Skeletal muscle tissue (tissue), 4 donors: ENCODE measurements around the gene MEOX2. TPM values are rescaled to one million over a fixed set of nuclear protein-coding genes. Genes with fewer than 3 reads are reported as not detected.
A peak's percentile ranks its signal among the peaks of the same experiment; 100 is the strongest.

Source experiments
- H3K27ac ChIP-seq: one replicate; pipeline ENCODE4 v1.7.0; 2013; ENCODE audit warnings: mild to moderate bottlenecking, low read depth, low read length, inconsistent platforms
- H3K27me3 ChIP-seq, 3 donors: one replicate each; pipeline ENCODE4 v1.7.0; 2013; ENCODE audit warnings: low read length in 3 of 3; ENCODE audit not compliant: control insufficient read depth in 3 of 3, insufficient read depth in 3 of 3
- H3K36me3 ChIP-seq, 3 donors: one replicate each; pipeline ENCODE4 v1.7.0; 2013; ENCODE audit warnings: low read length in 3 of 3; ENCODE audit not compliant: control insufficient read depth in 3 of 3, insufficient read depth in 3 of 3
- H3K4me1 ChIP-seq, 3 donors: one replicate each; pipeline ENCODE4 v1.7.0; 2013; ENCODE audit warnings: low read length in 3 of 3, mild to moderate bottlenecking in 3 of 3; ENCODE audit not compliant: control insufficient read depth in 3 of 3, insufficient read depth in 3 of 3
- H3K4me3 ChIP-seq, 3 donors: one replicate each; pipeline ENCODE4 v1.7.0; 2013; ENCODE audit warnings: low read length in 3 of 3
- H3K9ac ChIP-seq, 3 donors: one replicate each; pipeline ENCODE4 v1.7.0; 2013; ENCODE audit warnings: low read length in 3 of 3, mild to moderate bottlenecking in 3 of 3, moderate library complexity in 2 of 3, low read depth in 1 of 3
- H3K9me3 ChIP-seq, 3 donors: one replicate each; pipeline ENCODE4 v1.7.0; 2013; ENCODE audit warnings: low read length in 3 of 3; ENCODE audit not compliant: control insufficient read depth in 3 of 3
- total RNA-seq: library from RNA; depleted of rRNA; stranded (reverse); fragments of >200 nt; gene quantifications from one replicate; pipeline ENCODE4 v1.2.3, GENCODE V29; 2014
- donor health status: Osteomylitis.

Gene MEOX2
- 44.9 TPM for total RNA-seq

- H3K27ac ChIP-seq: peak within 1 kb of the TSS; percentile 78
- peak within 1 kb of the TSS; percentile 76 to 84 (median 82) for H3K9ac ChIP-seq
- H3K4me1 ChIP-seq: peaks cover 6 to 15% (median 6%) of the 10 kb centered on the region in 3 donors
- no peaks in the 10 kb centered on the region for H3K9me3 ChIP-seq
- peak within 1 kb of the TSS; percentile 64 to 85 (median 78) for H3K4me3 ChIP-seq
- peaks cover 27 to 40% (median 27%) of the 10 kb centered on the region in 3 donors for H3K27me3 ChIP-seq
- no peaks in the 10 kb centered on the region for H3K36me3 ChIP-seq
Observed at GRCh38 chr7:15686295-15686956, at the start of gene MEOX2. TSS of gene MEOX2 (minus strand) at chr7:15686683. CDS start at chr7:15686402, 281 bp downstream.

- Histone ChIP-seq H3K9ac (no peak overlapping the region), H3K4me3 (no peak overlapping the region), H3K4me1 (no peaks in the 10 kb centered on the region), H3K9me3 (no peaks in the 10 kb centered on the region), H3K27me3 (no peaks in the 10 kb centered on the region), H3K27ac (no peak overlapping the region), H3K36me3 (no peaks in the 10 kb centered on the region)
Observed at GRCh38 chr7:15729746-15730145, 43.3 kb upstream of the MEOX2 start.

GRCh38 chr7:15725051-15725450, 38.6 kb upstream of the MEOX2 start:
- Histone ChIP-seq H3K36me3 (no peaks in the 10 kb centered on the region), H3K9ac (no peak overlapping the region), H3K4me1 (no peaks in the 10 kb centered on the region), H3K9me3 (no peaks in the 10 kb centered on the region), H3K27ac (no peak overlapping the region), H3K27me3 (no peaks in the 10 kb centered on the region), H3K4me3 (no peak overlapping the region)

- no peaks in the 10 kb centered on the region for H3K9me3 ChIP-seq
- no peak overlapping the region for H3K4me3 ChIP-seq
- no peaks in the 10 kb centered on the region for H3K27me3 ChIP-seq
- H3K36me3 ChIP-seq: no peaks in the 10 kb centered on the region
- no peaks in the 10 kb centered on the region for H3K4me1 ChIP-seq
- no peak overlapping the region for H3K9ac ChIP-seq
- no peak overlapping the region for H3K27ac ChIP-seq
Observed at GRCh38 chr7:15723841-15724240, 37.4 kb upstream of the MEOX2 start.

GRCh38 chr7:15720849-15721471, 34.5 kb upstream of the MEOX2 start:
- H3K27ac ChIP-seq: no peak overlapping the region

GRCh38 chr7:15719311-15719710, 32.8 kb upstream of the MEOX2 start:
- Histone ChIP-seq H3K4me3 (no peak overlapping the region), H3K4me1 (no peaks in the 10 kb centered on the region), H3K36me3 (no peaks in the 10 kb centered on the region), H3K27ac (no peak overlapping the region), H3K27me3 (no peaks in the 10 kb centered on the region), H3K9me3 (no peaks in the 10 kb centered on the region), H3K9ac (no peak overlapping the region)

More at GRCh38 chr7:15720849-15721471, 34.5 kb upstream of the MEOX2 start:
- H3K36me3 ChIP-seq: no peaks in the 10 kb centered on the region
- no peaks in the 10 kb centered on the region for H3K27me3 ChIP-seq
- no peaks in the 10 kb centered on the region for H3K9me3 ChIP-seq
- H3K4me3 ChIP-seq: no peak overlapping the region
- no peaks in the 10 kb centered on the region for H3K4me1 ChIP-seq
- no peak overlapping the region for H3K9ac ChIP-seq

GRCh38 chr7:15715435-15715834, 29.0 kb upstream of the MEOX2 start:
- no peaks in the 10 kb centered on the region for H3K9me3 ChIP-seq
- H3K27ac ChIP-seq: no peak overlapping the region
- H3K9ac ChIP-seq: no peak overlapping the region
- no peak overlapping the region for H3K4me3 ChIP-seq
- no peaks in the 10 kb centered on the region for H3K36me3 ChIP-seq
- no peaks in the 10 kb centered on the region for H3K4me1 ChIP-seq
- H3K27me3 ChIP-seq: no peaks in the 10 kb centered on the region

GRCh38 chr7:15709978-15710377, 23.5 kb upstream of the MEOX2 start:
- no peak overlapping the region for H3K4me3 ChIP-seq
- H3K4me1 ChIP-seq: no peaks in the 10 kb centered on the region
- H3K9ac ChIP-seq: no peak overlapping the region

GRCh38 chr7:15707570-15707969, 21.1 kb upstream of the MEOX2 start:
- Histone ChIP-seq H3K36me3 (no peaks in the 10 kb centered on the region), H3K4me3 (no peak overlapping the region), H3K4me1 (no peaks in the 10 kb centered on the region), H3K27me3 (no peaks in the 10 kb centered on the region), H3K9ac (no peak overlapping the region), H3K9me3 (no peaks in the 10 kb centered on the region), H3K27ac (no peak overlapping the region)

More at GRCh38 chr7:15709978-15710377, 23.5 kb upstream of the MEOX2 start:
- Histone ChIP-seq H3K27me3 (no peaks in the 10 kb centered on the region), H3K27ac (no peak overlapping the region), H3K36me3 (no peaks in the 10 kb centered on the region), H3K9me3 (no peaks in the 10 kb centered on the region)

- Histone ChIP-seq H3K9me3 (no peaks in the 10 kb centered on the region), H3K4me1 (no peaks in the 10 kb centered on the region), H3K36me3 (no peaks in the 10 kb centered on the region), H3K4me3 (no peak overlapping the region), H3K27ac (no peak overlapping the region), H3K27me3 (no peaks in the 10 kb centered on the region), H3K9ac (no peak overlapping the region)
Observed at GRCh38 chr7:15703732-15704131, 17.2 kb upstream of the MEOX2 start.
